Heart left ventricle (tissue), 16 donors: ENCODE measurements around the gene CBLC. TPM values are rescaled to one million over a fixed set of nuclear protein-coding genes. Genes with fewer than 3 reads are reported as not detected.

Experiments used
- ATAC-seq, 4 donors: fragments of 200-7000 bp; cut with Tn5 transposase; one replicate each; pipeline ENCODE4 v1.9.1; 2020 to 2022; ENCODE audit warnings: moderate library complexity in 4 of 4, mild to moderate bottlenecking in 3 of 4, moderate number of reproducible peaks in 1 of 4
- DNase-seq, 5 donors: peaks; one replicate each; pipeline ENCODE4 v3.0.0-alpha.2; 2020
- H3K27ac ChIP-seq, 12 donors: fragments of 200-600 bp; sonication (generic) in 4 of 12; one replicate each; pipeline versions ENCODE4 v1.5.0 to v1.8.0; 2016 to 2022; ENCODE audit warnings: mild to moderate bottlenecking in 2 of 12
- H3K27me3 ChIP-seq, 9 donors: fragments of 200-600 bp; sonication (generic) in 2 of 9; one replicate each; pipeline versions ENCODE4 v1.5.1 to v1.8.0; 2016 to 2022; ENCODE audit warnings: mild to moderate bottlenecking in 3 of 9
- H3K36me3 ChIP-seq, 9 donors: fragments of 200-600 bp; sonication (generic) in 2 of 9; one replicate each; pipeline versions ENCODE4 v1.5.0 to v1.8.0; 2018 to 2022; ENCODE audit warnings: mild to moderate bottlenecking in 2 of 9
- H3K4me1 ChIP-seq, 12 donors: fragments of 200-600 bp; sonication (generic) in 4 of 12; one replicate each; pipeline versions ENCODE4 v1.5.0 to v1.8.0; 2016 to 2022; ENCODE audit warnings: mild to moderate bottlenecking in 3 of 12
- H3K4me3 ChIP-seq, 12 donors: fragments of 200-600 bp; sonication (generic) in 4 of 12; one replicate each; pipeline versions ENCODE4 v1.5.0 to v1.8.0; 2017 to 2022; ENCODE audit warnings: mild to moderate bottlenecking in 9 of 12, moderate library complexity in 4 of 12
- H3K9me3 ChIP-seq, 12 donors: fragments of 200-600 bp; sonication (generic) in 4 of 12; one replicate each; pipeline versions ENCODE4 v1.5.0 to v1.8.0; 2016 to 2022; ENCODE audit warnings: mild to moderate bottlenecking in 1 of 12
- CTCF ChIP-seq, 12 donors: fragments of 200-600 bp; sonication (generic) in 4 of 12; IDR thresholded peaks; one replicate each; pipeline versions ENCODE4 v1.5.0 to v1.8.0; 2018 to 2022; ENCODE audit warnings: antibody characterized with exemption in 12 of 12, mild to moderate bottlenecking in 5 of 12
- POLR2A ChIP-seq, 2 donors: fragments of 450-650 bp; IDR thresholded peaks; one replicate each; pipeline ENCODE4 v1.6.1; 2017; ENCODE audit warnings: antibody characterized with exemption in 2 of 2, mild to moderate bottlenecking in 2 of 2, moderate library complexity in 2 of 2
- WGBS, 4 donors: extraction: QIAGEN DNeasy Blood & Tissue Kit in 2 of 4; methylation state at CpG; one replicate each; pipeline versions ENCODE4 v1.1.5 to v1.1.7; 2013 to 2018; 5-methylcytosine and 5-hydroxymethylcytosine counted together
- intact Hi-C, 10 donors: fragments of 100-400 bp; cut with DNase I; formaldehyde crosslinking; loops; one replicate each; pipeline versions ENCODE4 v1.11.1 to v1.14.2; 2022
- polyA plus RNA-seq, 2 donors: library from polyadenylated mRNA; stranded (reverse); fragments of 200-250 nt; gene quantifications; one replicate each; pipeline ENCODE4 v1.2.3, GENCODE V29; 2013
- total RNA-seq, 9 donors: library from RNA; depleted of rRNA in 2 of 9; stranded (reverse); fragments of >200 nt in 2 of 9; fragmentation: NEBNext Ultra II Directional in 3 of 9; extraction: Animal tissue kit (Norgen Biotek cat#: 25700) in 3 of 9; gene quantifications; one replicate each; pipeline versions ENCODE4 v1.1.0 to v1.2.4, GENCODE V29; 2016 to 2023
- donor health status: ischemic (EF 13 %, LVEDD 7.1; RV severe dilation, severe dysfunction).
- donor health status: healthy with polysubstance abuse.
- donor health status: DM: no; HTN: yes; CAD: no.
- donor health status: DM: no; HTN: no; CAD: no.
- donor health status: ischemic (EF 25% LVEDD 6.9; RV normal size, moderate dysfunction).
- donor health status: ischemic (EF 25% LVEDD 5.7; RV mildly dilated, moderate dysfunction).
- donor health status: healthy.
- donor health status: DM: yes; HTN: yes; CAD: no.
- donor health status: ischemic (EF 35%, LVEDD 5.7; RV mildly dilated, moderate dysfunction).
- donor health status: nonischemic (EF 11% LVEDD 7.7; RV severe dilation, severe dysfunction).
- donor health status: DM: yes; HTN: yes; CAD: no.
- donor health status: PGD.
- donor health status: ischemic (EF 29% LVEDD 5.4; RV normal size, mild dysfunction).
- donor health status: nonischemic (EF 23%, LVEDD 6.1; RV moderate dilation, normal function).

Gene CBLC
- total and polyA plus RNA-seq, 11 donors = 0.04 TPM; not detected in 10

- no peaks in the 10 kb centered on the region for H3K9me3 ChIP-seq
- intact Hi-C loops = loop anchor here in 8 of 10 donors (1.0 to 5.0 kb wide), 4 partner anchors 45 to 153 kb away; no protein-coding TSS in a partner anchor
- H3K36me3 ChIP-seq = no peaks in the 10 kb centered on the region
- H3K4me3 ChIP-seq = no peak overlapping the region
- ATAC-seq = no peak
- TF ChIP-seq CTCF (IDR thresholded peaks at IDR 0.05) = no peak
- no peak for DNase-seq
- no peak overlapping the region for H3K27ac ChIP-seq
- no peaks in the 10 kb centered on the region for H3K27me3 ChIP-seq
- 69 to 76% (median 73%) methylated on average over 10 of the region's 10 CpGs for WGBS, 4 donors
- peaks cover 0 to 23% (median 14%) of the 10 kb centered on the region in 12 donors for H3K4me1 ChIP-seq
Observed at GRCh38 chr19:44799627-44800346, 22.1 kb downstream of the CBLC start.

GRCh38 chr19:44800461-44800860, 22.8 kb downstream of the CBLC start:
- DNase-seq = peak; percentile 85 to 92 (median 88)
- no peak overlapping the region for H3K27ac ChIP-seq
- intact Hi-C loops = loop anchor here in 6 of 10 donors (1.0 to 5.0 kb wide), 4 partner anchors 44 to 152 kb away; no protein-coding TSS in a partner anchor
- H3K4me3 ChIP-seq = no peak overlapping the region
- peaks cover 0 to 23% (median 14%) of the 10 kb centered on the region in 12 donors for H3K4me1 ChIP-seq
- peak; percentile 82 to 90 (median 88) for ATAC-seq
- no peaks in the 10 kb centered on the region for H3K27me3 ChIP-seq
- no peak for TF ChIP-seq POLR2A (IDR thresholded peaks at IDR 0.05)
- peak; percentile 86 to 96 (median 91) for TF ChIP-seq CTCF (IDR thresholded peaks at IDR 0.05)
- WGBS, 4 donors = 0 to 10% (median 5%) methylated on average over 2 to 3 of the region's 3 CpGs
- H3K36me3 ChIP-seq = no peaks in the 10 kb centered on the region
- H3K9me3 ChIP-seq = no peaks in the 10 kb centered on the region

- Histone ChIP-seq H3K36me3 (no peaks in the 10 kb centered on the region), H3K4me3 (no peak overlapping the region), H3K4me1 (peaks cover 0 to 20% (median 11%) of the 10 kb centered on the region in 12 donors), H3K27me3 (no peaks in the 10 kb centered on the region), H3K27ac (no peak overlapping the region), H3K9me3 (no peaks in the 10 kb centered on the region)
- TF ChIP-seq CTCF (IDR thresholded peaks at IDR 0.05) = no peak
- 81 to 84% (median 84%) methylated on average over 13 of the region's 13 CpGs for WGBS, 4 donors
- no peak for DNase-seq
- ATAC-seq = no peak
- intact Hi-C loops = loop anchor here in 1 of 10 donors (5.0 kb wide), 1 partner anchor 149 kb away; no protein-coding TSS in a partner anchor
Observed at GRCh38 chr19:44803442-44804428, 26.0 kb downstream of the CBLC start.

GRCh38 chr19:44806291-44806690, 28.6 kb downstream of the CBLC start:
- H3K36me3 ChIP-seq = peaks cover 0 to 2% (median 1%) of the 10 kb centered on the region in 9 donors
- H3K4me3 ChIP-seq = no peak overlapping the region
- intact Hi-C loops = no loop called here
- peaks cover 0 to 36% (median 19%) of the 10 kb centered on the region in 12 donors for H3K4me1 ChIP-seq
- TF ChIP-seq POLR2A (IDR thresholded peaks at IDR 0.05) (no peak), CTCF (IDR thresholded peaks at IDR 0.05) (no peak)
- peaks cover 0 to 8% (median 0%) of the 10 kb centered on the region in 9 donors for H3K27me3 ChIP-seq
- no peak overlapping the region for H3K27ac ChIP-seq
- no peaks in the 10 kb centered on the region for H3K9me3 ChIP-seq
- DNase-seq = no peak
- no peak for ATAC-seq
- 87 to 94% (median 90%) methylated on average over 7 of the region's 7 CpGs for WGBS, 4 donors
